ENCODE results near the gene PRRC2A. TPM values are rescaled to one million over a fixed set of nuclear protein-coding genes. Genes with fewer than 3 reads are reported as not detected.

Gene PRRC2A
- total RNA-seq, 1 donor from 2014 or later: 188 TPM

DNA sequence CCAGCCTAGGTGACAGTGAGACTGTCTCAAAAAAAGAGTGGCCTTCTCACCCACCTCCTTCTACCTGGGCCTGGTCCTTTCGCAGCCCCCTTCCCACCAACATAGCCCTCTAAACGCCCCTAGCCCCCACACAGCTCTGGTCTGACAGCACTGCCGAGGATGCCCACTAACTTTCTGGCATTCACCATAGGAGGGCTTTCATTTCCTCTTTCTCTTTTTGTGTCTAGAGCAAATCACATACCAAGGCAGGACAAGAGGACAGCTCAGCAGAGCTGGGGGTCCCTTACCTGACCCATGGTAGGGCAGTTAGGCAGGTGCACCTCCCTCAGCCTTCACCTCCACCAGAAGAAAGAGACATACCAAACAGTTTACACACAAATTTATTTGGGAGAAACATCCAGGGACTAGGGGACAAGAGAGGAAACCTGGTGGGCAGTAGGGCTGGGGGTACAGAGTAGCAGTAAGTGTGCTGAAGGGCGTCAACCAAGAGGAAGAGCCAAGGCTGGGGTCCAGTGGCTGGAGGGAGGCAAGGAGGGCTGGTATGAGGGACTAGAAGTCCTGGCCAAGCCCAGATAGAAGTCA, 55.9 kb downstream of the PRRC2A start:
- no peaks in the 10 kb centered on the region for H3K79me2 ChIP-seq (ENCODE audit: insufficient read depth, low read length)
- TF ChIP-seq, protein P1, sequence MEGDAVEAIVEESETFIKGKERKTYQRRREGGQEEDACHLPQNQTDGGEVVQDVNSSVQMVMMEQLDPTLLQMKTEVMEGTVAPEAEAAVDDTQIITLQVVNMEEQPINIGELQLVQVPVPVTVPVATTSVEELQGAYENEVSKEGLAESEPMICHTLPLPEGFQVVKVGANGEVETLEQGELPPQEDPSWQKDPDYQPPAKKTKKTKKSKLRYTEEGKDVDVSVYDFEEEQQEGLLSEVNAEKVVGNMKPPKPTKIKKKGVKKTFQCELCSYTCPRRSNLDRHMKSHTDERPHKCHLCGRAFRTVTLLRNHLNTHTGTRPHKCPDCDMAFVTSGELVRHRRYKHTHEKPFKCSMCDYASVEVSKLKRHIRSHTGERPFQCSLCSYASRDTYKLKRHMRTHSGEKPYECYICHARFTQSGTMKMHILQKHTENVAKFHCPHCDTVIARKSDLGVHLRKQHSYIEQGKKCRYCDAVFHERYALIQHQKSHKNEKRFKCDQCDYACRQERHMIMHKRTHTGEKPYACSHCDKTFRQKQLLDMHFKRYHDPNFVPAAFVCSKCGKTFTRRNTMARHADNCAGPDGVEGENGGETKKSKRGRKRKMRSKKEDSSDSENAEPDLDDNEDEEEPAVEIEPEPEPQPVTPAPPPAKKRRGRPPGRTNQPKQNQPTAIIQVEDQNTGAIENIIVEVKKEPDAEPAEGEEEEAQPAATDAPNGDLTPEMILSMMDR (IDR thresholded peaks at IDR 0.05; ENCODE audit: insufficient read depth, low read depth, low read length): no peak
- TF ChIP-seq EZH2 (IDR thresholded peaks at IDR 0.05; ENCODE audit: insufficient read depth, low read length): no peak
- H3K36me3 Mint-ChIP-seq (ENCODE audit: low read depth, unreplicated experiment): peaks cover 7% of the 10 kb centered on the region
- no peaks in the 10 kb centered on the region for H3K9me3 ChIP-seq (ENCODE audit: insufficient read depth, low read depth, low read length)
- no peak overlapping the region for H3K4me3 Mint-ChIP-seq (ENCODE audit: unreplicated experiment)
- H2AFZ ChIP-seq (ENCODE audit: low read depth, low read length): no peak overlapping the region
- H3K4me2 ChIP-seq (ENCODE audit: low read length): no peak overlapping the region
- no peak overlapping the region for H3K4me3 ChIP-seq (ENCODE audit: insufficient read depth, low read depth, low read length)
- H3K9ac ChIP-seq (ENCODE audit: low read length): no peak overlapping the region
- H3K27me3 Mint-ChIP-seq (ENCODE audit: low read depth, unreplicated experiment): no peaks in the 10 kb centered on the region
- no peaks in the 10 kb centered on the region for H3K27me3 ChIP-seq (ENCODE audit: insufficient read depth, low read length)
- peaks cover 12% of the 10 kb centered on the region for H4K20me1 ChIP-seq (ENCODE audit: insufficient read depth, low read length)
- peaks cover 13% of the 10 kb centered on the region for H3K36me3 ChIP-seq (ENCODE audit: insufficient read depth, low read length)
- no peaks in the 10 kb centered on the region for H3K9me3 Mint-ChIP-seq (ENCODE audit: unreplicated experiment)
- H3K27ac ChIP-seq (ENCODE audit: low read depth, low read length): no peak overlapping the region
- DNase-seq (ENCODE audit: low read depth) (no peak), FAIRE-seq (no peak)
- peaks cover 5% of the 10 kb centered on the region for H3K4me1 Mint-ChIP-seq (ENCODE audit: low read depth, unreplicated experiment)
- peaks cover 9% of the 10 kb centered on the region for H3K4me1 ChIP-seq (ENCODE audit: insufficient read depth, low read length)
- no peak overlapping the region for H3K27ac Mint-ChIP-seq (ENCODE audit: unreplicated experiment)

DNA sequence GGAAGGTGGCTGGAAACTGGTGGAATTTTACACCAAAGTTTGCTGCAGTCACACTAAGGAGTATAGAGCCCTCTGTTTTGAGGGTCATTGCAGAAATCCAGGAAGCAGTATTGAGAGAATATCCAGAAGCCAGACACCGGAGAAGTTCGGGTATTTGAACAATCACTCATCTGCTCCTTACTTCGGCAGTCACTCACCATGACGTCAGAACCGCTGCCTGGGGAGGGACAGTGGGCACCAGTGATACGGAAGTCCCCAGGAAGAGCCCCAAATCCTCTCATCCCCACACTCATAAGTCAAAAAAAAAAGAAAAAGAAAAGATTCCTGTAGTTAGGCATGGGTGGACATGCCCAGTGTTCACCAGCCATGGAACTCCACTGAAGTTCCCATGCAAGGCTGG, 56.4 kb downstream of the PRRC2A start:
- no peak overlapping the region for H2AFZ ChIP-seq (ENCODE audit: low read depth, low read length)
- H3K4me3 ChIP-seq (ENCODE audit: insufficient read depth, low read depth, low read length): no peak overlapping the region
- peaks cover 7% of the 10 kb centered on the region for H3K36me3 Mint-ChIP-seq (ENCODE audit: low read depth, unreplicated experiment)
- DNase-seq (ENCODE audit: low read depth) (no peak), FAIRE-seq (no peak)
- peaks cover 7% of the 10 kb centered on the region for H4K20me1 ChIP-seq (ENCODE audit: insufficient read depth, low read length)
- H3K9ac ChIP-seq (ENCODE audit: low read length): no peak overlapping the region
- H3K9me3 Mint-ChIP-seq (ENCODE audit: unreplicated experiment): no peaks in the 10 kb centered on the region
- peaks cover 3% of the 10 kb centered on the region for H3K27me3 Mint-ChIP-seq (ENCODE audit: low read depth, unreplicated experiment)
- H3K79me2 ChIP-seq (ENCODE audit: insufficient read depth, low read length): no peaks in the 10 kb centered on the region
- H3K4me2 ChIP-seq (ENCODE audit: low read length): no peak overlapping the region
- no peaks in the 10 kb centered on the region for H3K9me3 ChIP-seq (ENCODE audit: insufficient read depth, low read depth, low read length)
- H3K27me3 ChIP-seq (ENCODE audit: insufficient read depth, low read length): no peaks in the 10 kb centered on the region
- H3K4me1 ChIP-seq (ENCODE audit: insufficient read depth, low read length): peaks cover 11% of the 10 kb centered on the region
- H3K27ac Mint-ChIP-seq (ENCODE audit: unreplicated experiment): no peak overlapping the region
- TF ChIP-seq, protein P1 (IDR thresholded peaks at IDR 0.05; ENCODE audit: insufficient read depth, low read depth, low read length): no peak
- no peak for TF ChIP-seq EZH2 (IDR thresholded peaks at IDR 0.05; ENCODE audit: insufficient read depth, low read length)
- no peak overlapping the region for H3K4me3 Mint-ChIP-seq (ENCODE audit: unreplicated experiment)
- peaks cover 9% of the 10 kb centered on the region for H3K36me3 ChIP-seq (ENCODE audit: insufficient read depth, low read length)
- no peak overlapping the region for H3K27ac ChIP-seq (ENCODE audit: low read depth, low read length)
- peaks cover 7% of the 10 kb centered on the region for H3K4me1 Mint-ChIP-seq (ENCODE audit: low read depth, unreplicated experiment)

DNA sequence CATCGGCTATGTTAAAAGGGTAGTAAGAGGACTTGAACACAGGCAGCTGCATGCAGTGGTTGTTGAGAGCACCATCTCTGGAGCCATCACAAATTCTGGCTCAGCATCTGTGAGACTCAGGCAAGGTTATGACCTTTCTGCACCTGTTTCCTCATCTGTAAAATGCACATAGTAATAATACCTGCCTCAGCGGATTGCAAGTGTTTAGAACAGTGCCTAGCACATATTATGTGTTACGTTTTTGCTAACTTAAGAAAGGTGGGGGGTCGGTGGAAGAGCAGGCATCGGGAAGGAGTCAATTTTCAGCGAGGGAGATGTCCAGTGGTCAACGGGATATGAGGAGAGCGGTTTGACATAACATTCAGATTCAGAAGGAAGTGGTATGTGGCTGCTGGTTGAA, 57.4 kb downstream of the PRRC2A start:
- Histone ChIP-seq H3K27ac (ENCODE audit: low read depth, low read length) (no peak overlapping the region), H3K4me2 (ENCODE audit: low read length) (no peak overlapping the region), H3K27me3 (ENCODE audit: insufficient read depth, low read length) (no peaks in the 10 kb centered on the region), H3K36me3 (ENCODE audit: insufficient read depth, low read length) (peaks cover 3% of the 10 kb centered on the region), H3K4me3 (ENCODE audit: insufficient read depth, low read depth, low read length) (no peak overlapping the region), H4K20me1 (ENCODE audit: insufficient read depth, low read length) (no peaks in the 10 kb centered on the region), H2AFZ (ENCODE audit: low read depth, low read length) (no peak overlapping the region), H3K79me2 (ENCODE audit: insufficient read depth, low read length) (no peaks in the 10 kb centered on the region), H3K4me1 (ENCODE audit: insufficient read depth, low read length) (peaks cover 11% of the 10 kb centered on the region), H3K9me3 (ENCODE audit: insufficient read depth, low read depth, low read length) (no peaks in the 10 kb centered on the region), H3K9ac (ENCODE audit: low read length) (no peak overlapping the region)
- peaks cover 6% of the 10 kb centered on the region for H3K27me3 Mint-ChIP-seq (ENCODE audit: low read depth, unreplicated experiment)
- H3K36me3 Mint-ChIP-seq (ENCODE audit: low read depth, unreplicated experiment): no peaks in the 10 kb centered on the region
- no peak for TF ChIP-seq EZH2 (IDR thresholded peaks at IDR 0.05; ENCODE audit: insufficient read depth, low read length)
- TF ChIP-seq, protein P1 (IDR thresholded peaks at IDR 0.05; ENCODE audit: insufficient read depth, low read depth, low read length): no peak
- FAIRE-seq (no peak), DNase-seq (ENCODE audit: low read depth) (no peak)
- H3K9me3 Mint-ChIP-seq (ENCODE audit: unreplicated experiment): no peaks in the 10 kb centered on the region
- H3K4me3 Mint-ChIP-seq (ENCODE audit: unreplicated experiment): no peak overlapping the region
- peaks cover 7% of the 10 kb centered on the region for H3K4me1 Mint-ChIP-seq (ENCODE audit: low read depth, unreplicated experiment)
- H3K27ac Mint-ChIP-seq (ENCODE audit: unreplicated experiment): no peak overlapping the region
